Endodermal cell (in vitro differentiated cells): ENCODE results near the gene CDH13. TPM values are rescaled to one million over a fixed set of nuclear protein-coding genes. Genes with fewer than 3 reads are reported as not detected.

Experiments used
- DNase-seq: peaks from one replicate; pipeline ENCODE4 v3.0.0-alpha.2; 2017
- H3K27ac ChIP-seq: 2 replicates; pipeline ENCODE4 v1.5.1; 2013; ENCODE audit warnings: mild to moderate bottlenecking, low read depth, low read length, moderate library complexity
- H3K27me3 ChIP-seq: 2 replicates; pipeline ENCODE4 v1.6.1; 2013; ENCODE audit warnings: mild to moderate bottlenecking, low read length, moderate library complexity; ENCODE audit not compliant: insufficient read depth, control insufficient read depth, poor library complexity, severe bottlenecking
- H3K36me3 ChIP-seq: 2 replicates; pipeline ENCODE4 v1.7.0; 2013; ENCODE audit warnings: mild to moderate bottlenecking, low read length, moderate library complexity; ENCODE audit not compliant: control insufficient read depth, insufficient read depth
- H3K4me1 ChIP-seq: one replicate; pipeline ENCODE4 v1.7.0; 2013; ENCODE audit warnings: low read length; ENCODE audit not compliant: control insufficient read depth, insufficient read depth
- H3K4me3 ChIP-seq: 2 replicates; pipeline ENCODE4 v1.5.1; 2013; ENCODE audit warnings: mild to moderate bottlenecking, low read length, moderate library complexity
- H3K9ac ChIP-seq: 2 replicates; pipeline ENCODE4 v1.6.1; 2013; ENCODE audit warnings: mild to moderate bottlenecking, low read length, moderate library complexity; ENCODE audit not compliant: poor library complexity, severe bottlenecking; ENCODE audit errors: extremely low read depth
- H3K9me3 ChIP-seq: 2 replicates; pipeline ENCODE4 v1.6.1; 2013; ENCODE audit warnings: mild to moderate bottlenecking, low read length, moderate library complexity; ENCODE audit not compliant: control insufficient read depth
- H3K27ac Mint-ChIP-seq: 2 replicates; pipeline ENCODE4 v1.8.0; 2020; ENCODE audit warnings: mixed read lengths
- H3K27me3 Mint-ChIP-seq: 2 replicates; pipeline ENCODE4 v1.8.0; 2021; ENCODE audit warnings: mild to moderate bottlenecking, mixed read lengths; ENCODE audit not compliant: insufficient read depth
- H3K36me3 Mint-ChIP-seq: 2 replicates; pipeline ENCODE4 v1.8.0; 2020; ENCODE audit warnings: low read depth, mixed read lengths
- H3K4me1 Mint-ChIP-seq: 2 replicates; pipeline ENCODE4 v1.8.0; 2020; ENCODE audit warnings: mixed read lengths
- H3K4me3 Mint-ChIP-seq: 2 replicates; pipeline ENCODE4 v1.8.0; 2020; ENCODE audit warnings: mild to moderate bottlenecking, moderate library complexity, mixed read lengths
- H3K9me3 Mint-ChIP-seq: 2 replicates; pipeline ENCODE4 v1.8.0; 2020; ENCODE audit warnings: mild to moderate bottlenecking, mixed read lengths
- WGBS, 2 experiments: methylation state at CpG; one replicate each; pipeline versions ENCODE4 v1.1.5 to v1.1.7; 2013; ENCODE audit warnings: missing lambda C conversion rate in 2 of 2, mixed read lengths in 1 of 2; ENCODE audit not compliant: insufficient coverage in 1 of 2, insufficient read length in 1 of 2; 5-methylcytosine and 5-hydroxymethylcytosine counted together
- total RNA-seq, 2 donors: library from RNA; stranded (reverse); fragmentation: NEBNext Ultra II Directional in 1 of 2; extraction: Animal tissue kit (Norgen Biotek cat#: 25700) in 1 of 2; gene quantifications; 2 replicates in 1 of 2; 3 replicates in 1 of 2; pipeline ENCODE4 v1.2.1, GENCODE V29; 2021
- TF ChIP-seq, protein P1 (sequence below): fragments of 200-600 bp; sonication (generic); conservative IDR thresholded peaks from 2 replicates; pipeline ENCODE4 v1.5.0; 2021; ENCODE audit warnings: antibody characterized with exemption, mild to moderate bottlenecking

CDH13 gene
- total RNA-seq, 2 donors from 2014 or later, result 0.86 to 1.8 TPM

DNA sequence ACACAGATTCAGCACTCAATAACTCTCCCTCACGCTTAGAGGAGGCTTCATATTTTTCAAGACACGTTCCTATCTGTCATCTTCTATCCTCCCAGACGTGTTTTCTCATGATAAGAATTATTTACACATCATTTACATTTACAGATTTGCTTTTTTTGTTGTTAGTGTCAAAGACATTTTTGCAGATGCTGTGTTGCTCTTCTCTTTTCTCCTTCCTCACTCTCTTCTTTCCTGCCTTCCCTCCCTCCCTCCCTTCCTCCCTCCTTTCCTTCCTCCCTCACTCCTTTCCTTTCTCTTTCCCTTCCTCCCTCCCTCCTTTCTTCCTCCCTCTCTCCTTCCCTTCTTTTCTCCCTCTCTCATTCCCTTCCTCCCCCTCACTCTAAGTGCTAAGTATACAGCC lies 643.9 kb downstream of the CDH13 start:
- Histone ChIP-seq H3K36me3 (no peaks in the 10 kb centered on the region), H3K9me3 (no peaks in the 10 kb centered on the region), H3K9ac (no peak overlapping the region), H3K27me3 (no peaks in the 10 kb centered on the region), H3K4me3 (no peak overlapping the region), H3K27ac (no peak overlapping the region), H3K4me1 (no peaks in the 10 kb centered on the region)
- WGBS, 2 experiments, result 85 to 100% methylated on average over 1 to 3 of the region's 3 CpGs
- no peaks in the 10 kb centered on the region for H3K27me3 Mint-ChIP-seq
- TF ChIP-seq, protein P1, sequence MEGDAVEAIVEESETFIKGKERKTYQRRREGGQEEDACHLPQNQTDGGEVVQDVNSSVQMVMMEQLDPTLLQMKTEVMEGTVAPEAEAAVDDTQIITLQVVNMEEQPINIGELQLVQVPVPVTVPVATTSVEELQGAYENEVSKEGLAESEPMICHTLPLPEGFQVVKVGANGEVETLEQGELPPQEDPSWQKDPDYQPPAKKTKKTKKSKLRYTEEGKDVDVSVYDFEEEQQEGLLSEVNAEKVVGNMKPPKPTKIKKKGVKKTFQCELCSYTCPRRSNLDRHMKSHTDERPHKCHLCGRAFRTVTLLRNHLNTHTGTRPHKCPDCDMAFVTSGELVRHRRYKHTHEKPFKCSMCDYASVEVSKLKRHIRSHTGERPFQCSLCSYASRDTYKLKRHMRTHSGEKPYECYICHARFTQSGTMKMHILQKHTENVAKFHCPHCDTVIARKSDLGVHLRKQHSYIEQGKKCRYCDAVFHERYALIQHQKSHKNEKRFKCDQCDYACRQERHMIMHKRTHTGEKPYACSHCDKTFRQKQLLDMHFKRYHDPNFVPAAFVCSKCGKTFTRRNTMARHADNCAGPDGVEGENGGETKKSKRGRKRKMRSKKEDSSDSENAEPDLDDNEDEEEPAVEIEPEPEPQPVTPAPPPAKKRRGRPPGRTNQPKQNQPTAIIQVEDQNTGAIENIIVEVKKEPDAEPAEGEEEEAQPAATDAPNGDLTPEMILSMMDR, result no peak
- no peaks in the 10 kb centered on the region for H3K9me3 Mint-ChIP-seq
- H3K36me3 Mint-ChIP-seq, result no peaks in the 10 kb centered on the region
- H3K4me1 Mint-ChIP-seq, result no peaks in the 10 kb centered on the region
- no peak for DNase-seq
- H3K4me3 Mint-ChIP-seq, result no peak overlapping the region
- H3K27ac Mint-ChIP-seq, result no peak overlapping the region

DNA sequence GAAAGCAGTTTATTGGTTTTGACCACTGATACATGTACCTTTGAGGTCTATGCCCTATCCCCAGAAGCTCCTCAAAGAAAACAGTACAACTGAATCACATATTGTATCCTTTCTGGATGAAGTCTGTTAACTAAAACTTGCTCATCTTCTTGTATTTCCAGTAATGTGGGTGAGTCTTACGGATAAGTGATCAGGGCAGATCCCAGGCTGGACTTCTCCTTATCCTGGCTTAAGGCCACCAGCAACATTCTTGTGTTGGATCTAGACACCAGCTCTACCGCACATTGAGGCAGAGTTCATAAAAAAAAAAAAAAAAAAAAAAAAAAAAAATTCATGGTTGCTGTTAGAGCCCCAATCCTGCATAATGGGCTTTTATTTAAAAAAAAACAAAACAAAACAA lies 644.4 kb downstream of the CDH13 start:
- Mint-ChIP-seq H3K4me3 (no peak overlapping the region), H3K9me3 (no peaks in the 10 kb centered on the region)

DNA sequence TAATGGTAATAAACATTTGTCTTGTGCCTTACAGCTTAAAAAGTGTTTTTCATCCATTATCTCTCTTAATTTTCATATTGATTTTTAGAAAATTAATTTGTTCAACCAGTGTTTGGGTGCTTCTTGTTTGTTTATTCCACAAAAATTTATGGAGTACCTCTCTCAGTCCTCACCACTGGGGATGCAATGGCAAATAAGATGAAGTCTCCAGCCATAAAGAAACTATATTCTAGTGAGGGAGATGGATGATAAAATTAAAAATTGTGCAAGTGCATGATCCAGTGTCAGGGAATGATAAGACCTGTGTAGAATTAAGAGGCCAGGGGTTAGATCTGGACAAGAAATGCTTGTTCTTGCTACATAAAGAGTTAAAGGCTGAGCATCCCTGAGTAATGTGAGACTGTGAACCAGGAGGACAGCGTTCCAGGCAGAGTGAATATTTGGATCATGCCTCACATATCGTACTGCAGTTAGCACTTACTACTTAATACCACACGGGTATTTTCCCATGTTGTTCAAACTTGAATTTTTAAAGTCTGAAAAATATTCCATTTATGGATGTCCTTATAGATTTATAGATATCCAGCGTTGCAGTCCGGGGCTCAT lies 645.3 kb downstream of the CDH13 start:
- Mint-ChIP-seq H3K9me3 (no peaks in the 10 kb centered on the region), H3K27me3 (no peaks in the 10 kb centered on the region), H3K4me3 (no peak overlapping the region), H3K36me3 (no peaks in the 10 kb centered on the region), H3K4me1 (no peaks in the 10 kb centered on the region), H3K27ac (no peak overlapping the region)
- Histone ChIP-seq H3K9me3 (no peaks in the 10 kb centered on the region), H3K4me1 (no peaks in the 10 kb centered on the region), H3K36me3 (no peaks in the 10 kb centered on the region), H3K4me3 (no peak overlapping the region), H3K27me3 (no peaks in the 10 kb centered on the region), H3K27ac (no peak overlapping the region), H3K9ac (no peak overlapping the region)
- DNase-seq, result no peak
- TF ChIP-seq, protein P1, result no peak
- WGBS, 2 experiments, result 92 to 100% methylated on average over 2 to 5 of the region's 5 CpGs

More for the DNA sequence above, 644.4 kb downstream of the CDH13 start:
- Mint-ChIP-seq H3K36me3 (no peaks in the 10 kb centered on the region), H3K27ac (no peak overlapping the region), H3K4me1 (no peaks in the 10 kb centered on the region), H3K27me3 (no peaks in the 10 kb centered on the region)
- no peak overlapping the region for H3K9ac ChIP-seq
- no peak overlapping the region for H3K27ac ChIP-seq
- H3K36me3 ChIP-seq, result no peaks in the 10 kb centered on the region
- TF ChIP-seq, protein P1, result no peak
- H3K4me1 ChIP-seq, result no peaks in the 10 kb centered on the region
- H3K4me3 ChIP-seq, result no peak overlapping the region
- H3K9me3 ChIP-seq, result no peaks in the 10 kb centered on the region
- DNase-seq, result no peak
- no peaks in the 10 kb centered on the region for H3K27me3 ChIP-seq
- 0% methylated on average over 1 of the region's 2 CpGs; no CpG with 5 or more reads in 1 of the 2 experiments for WGBS, 2 experiments
